Measurements from ENCODE around the gene NUCB2.

NUCB2 gene

DNA sequence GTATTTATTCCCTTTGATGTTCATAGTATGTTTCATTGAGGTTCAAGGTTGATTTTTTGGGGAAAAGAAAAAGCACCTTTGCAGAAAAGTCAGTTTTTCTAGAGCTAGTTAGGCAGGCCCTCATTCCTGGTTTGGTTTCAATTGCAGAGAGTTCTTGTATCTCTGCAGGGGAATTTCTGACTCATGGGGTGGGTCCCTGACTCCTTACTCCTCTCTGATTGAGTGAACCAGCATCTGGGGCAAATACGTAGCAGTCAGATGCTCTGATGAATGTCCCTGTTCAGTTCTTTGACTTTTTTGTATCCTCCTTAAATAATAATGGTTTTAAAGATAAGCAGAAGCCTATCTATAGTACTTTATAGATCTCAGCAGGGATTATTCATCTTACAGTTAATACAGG lies 67.4 kb downstream of the NUCB2 start:
- DNase-seq, result no peak

DNA sequence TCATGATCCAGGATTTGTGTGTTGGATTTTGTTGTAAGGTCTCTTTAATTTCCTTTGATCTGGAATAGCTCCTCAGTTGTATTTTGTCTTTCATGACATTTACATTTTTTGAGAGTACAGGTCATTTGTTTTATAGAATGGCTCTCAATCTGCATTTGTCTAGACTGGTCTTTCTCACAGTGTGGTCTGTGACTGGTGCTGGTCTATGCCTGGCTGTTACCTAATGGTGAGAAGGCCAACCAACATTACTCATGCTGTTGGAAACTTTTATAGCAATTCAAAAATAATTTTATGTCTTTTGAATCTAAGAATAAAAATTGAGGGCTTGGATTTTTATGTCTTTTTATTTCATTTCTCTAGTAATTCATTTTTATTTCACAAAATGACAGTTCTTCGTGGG lies 71.1 kb downstream of the NUCB2 start:
- DNase-seq, result no peak

- DNase-seq, result no peak
Observed at GRCh38 chr11:17350455-17351171, 74.1 kb downstream of the NUCB2 start.

DNA sequence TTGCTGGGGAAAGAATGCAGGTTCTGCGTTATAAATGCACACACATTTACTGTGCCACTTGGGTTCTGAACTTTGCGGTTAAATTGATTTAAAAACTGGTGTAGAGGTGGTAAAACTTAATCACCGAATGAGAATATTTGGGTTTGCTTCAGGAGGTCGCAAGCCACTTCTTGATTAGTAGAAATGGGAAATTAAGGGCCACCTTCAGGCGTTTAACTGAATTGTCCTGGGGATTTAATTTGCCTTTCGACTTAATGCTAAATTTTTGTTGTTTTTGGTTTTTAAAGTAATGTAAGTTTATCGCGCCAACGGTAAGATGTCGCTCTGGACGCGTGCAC lies 74.6 kb downstream of the NUCB2 start:
- DNase-seq, result no peak

DNA sequence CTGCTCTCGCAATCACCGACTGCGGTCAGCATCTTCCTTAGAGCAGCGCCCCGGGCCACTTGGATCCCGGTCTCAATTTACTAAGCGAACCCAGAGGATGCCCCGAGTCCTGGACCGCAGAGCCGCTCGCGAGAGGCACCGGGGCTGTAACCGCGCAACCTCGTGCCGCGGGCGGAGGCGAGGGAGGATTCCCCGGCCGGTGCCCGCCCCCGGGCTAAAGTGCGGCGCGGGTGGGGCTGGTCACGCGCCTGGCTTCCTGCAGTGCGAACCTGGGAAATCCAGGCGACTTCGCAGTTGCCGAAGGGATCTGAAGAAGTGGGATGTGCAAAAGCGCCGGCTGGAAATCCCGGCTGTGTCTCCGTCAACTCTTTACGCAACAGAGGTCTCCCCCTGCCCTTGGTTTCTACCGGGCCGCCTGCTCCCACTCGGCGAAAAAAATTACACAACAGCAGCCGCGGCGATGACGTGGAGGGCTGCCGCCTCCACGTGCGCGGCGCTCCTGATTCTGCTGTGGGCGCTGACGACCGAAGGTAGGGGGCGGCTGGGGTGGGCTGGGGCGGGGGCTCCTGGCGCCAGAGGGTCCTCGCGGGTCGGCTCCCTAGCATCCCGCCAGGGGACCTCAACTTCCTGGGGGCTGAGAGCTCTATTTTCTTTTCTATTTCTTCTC lies 75.1 kb downstream of the NUCB2 start, which contains the start of gene NCR3LG1:
Gene NCR3LG1 (plus strand): TSS at position 291 of the 667 bp plus-strand sequence. CDS start 170 bp downstream, at position 461.
- peak; percentile 53 for DNase-seq

DNA sequence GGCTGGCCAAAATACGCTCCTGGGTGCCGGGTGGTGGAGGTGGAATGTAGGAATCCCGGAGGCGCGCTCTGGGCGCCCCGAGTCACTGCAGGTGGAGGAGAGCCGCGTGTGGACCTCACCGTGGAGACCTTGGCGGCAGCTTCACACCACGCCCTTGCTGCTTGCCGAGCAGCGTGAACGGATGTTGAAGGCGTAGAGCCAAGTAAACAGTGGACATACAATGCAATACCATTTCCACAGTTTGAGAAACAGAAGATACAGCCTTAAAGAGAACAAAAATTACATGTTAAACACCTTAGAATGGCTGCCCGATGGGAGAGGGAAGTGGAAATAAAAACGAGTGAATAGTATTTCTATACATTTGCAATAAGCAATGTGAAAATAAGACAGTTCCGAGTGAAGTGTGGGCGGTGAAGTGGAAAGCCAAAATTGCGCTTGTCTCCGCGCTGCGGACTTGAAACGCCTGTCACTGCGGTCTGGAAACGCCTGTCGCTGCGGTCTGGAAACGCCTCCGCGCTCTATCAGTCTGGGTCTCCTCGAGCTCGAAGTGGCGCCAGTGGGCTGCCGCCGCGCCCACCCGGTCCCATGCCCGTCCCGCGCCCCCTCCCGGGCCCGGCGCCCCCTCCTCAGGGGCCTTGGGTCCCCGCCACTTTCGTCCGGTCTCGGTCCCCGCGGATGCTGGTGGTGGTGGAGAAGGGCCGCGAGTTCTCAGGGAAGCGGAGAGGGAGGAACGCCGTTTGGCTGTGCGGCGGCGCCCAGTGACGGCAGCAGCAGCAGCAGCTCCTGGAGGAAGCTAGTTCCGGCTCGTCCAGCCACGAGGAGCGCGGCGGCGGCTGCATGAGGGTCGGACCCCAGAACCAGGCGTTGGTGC lies 76.6 kb downstream of the NUCB2 start:
- DNase-seq, result peak; percentile 32

- DNase-seq, result no peak
Observed at GRCh38 chr11:17353821-17354600, 77.5 kb downstream of the NUCB2 start.

- peak; percentile 67 for DNase-seq
Observed at GRCh38 chr11:17354601-17354991, 78.1 kb downstream of the NUCB2 start.

DNA sequence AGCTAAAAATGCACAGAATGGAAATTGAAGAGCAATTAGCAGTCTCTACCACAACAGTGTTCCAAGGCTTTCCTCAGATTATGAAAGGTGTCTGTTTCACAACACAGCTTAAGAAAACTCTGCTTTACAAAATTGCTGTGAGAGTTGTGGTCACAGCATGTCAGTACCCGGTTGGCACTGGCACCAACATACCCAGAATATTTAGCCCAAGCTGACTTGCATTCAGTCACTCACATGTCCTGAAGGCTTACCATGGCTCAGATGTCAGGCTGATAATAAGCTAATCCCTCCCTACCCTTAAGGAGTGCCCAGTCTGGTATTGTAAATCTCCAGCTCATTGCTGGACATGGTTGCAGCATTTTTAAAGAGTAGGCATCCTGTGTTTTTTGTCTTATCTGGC lies 90.0 kb downstream of the NUCB2 start:
- no peak for DNase-seq

DNA sequence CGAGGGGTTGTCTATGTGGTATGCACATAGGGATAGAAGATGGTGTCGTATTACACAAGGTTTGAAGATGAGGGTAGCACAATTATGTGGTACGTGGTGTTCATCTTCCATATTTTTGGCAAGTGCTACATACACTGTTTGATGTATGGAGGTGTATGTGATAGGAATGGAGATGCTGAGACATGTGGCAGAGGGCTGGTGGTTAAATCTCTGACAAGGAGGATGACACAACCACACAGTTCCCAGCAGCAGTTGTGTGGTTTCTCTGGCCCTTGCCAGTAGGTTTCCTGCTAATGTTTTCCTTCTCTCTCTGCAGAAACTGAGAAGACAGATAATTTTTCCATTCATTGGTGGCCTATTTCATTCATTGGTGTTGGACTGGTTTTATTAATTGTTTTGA lies 92.0 kb downstream of the NUCB2 start:
- no peak for DNase-seq

DNA sequence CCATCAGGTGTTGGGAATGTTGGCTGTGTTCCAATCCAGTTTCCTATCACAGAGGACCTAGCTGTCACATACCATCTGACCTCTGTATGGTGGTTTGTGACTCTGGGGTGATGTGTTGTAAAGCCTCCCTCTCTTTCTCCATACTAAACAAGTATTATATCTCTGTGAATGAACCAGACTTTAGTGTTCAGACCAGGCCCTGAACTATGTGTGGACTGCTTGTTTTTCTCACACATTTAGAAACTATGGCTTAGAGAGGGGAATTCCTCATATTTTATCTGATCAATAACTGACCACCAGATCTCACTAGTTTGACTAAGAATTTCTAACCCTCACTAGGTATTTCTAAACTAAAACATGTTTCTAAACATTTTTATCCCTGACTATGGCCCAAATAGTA lies 92.6 kb downstream of the NUCB2 start:
- DNase-seq, result no peak

DNA sequence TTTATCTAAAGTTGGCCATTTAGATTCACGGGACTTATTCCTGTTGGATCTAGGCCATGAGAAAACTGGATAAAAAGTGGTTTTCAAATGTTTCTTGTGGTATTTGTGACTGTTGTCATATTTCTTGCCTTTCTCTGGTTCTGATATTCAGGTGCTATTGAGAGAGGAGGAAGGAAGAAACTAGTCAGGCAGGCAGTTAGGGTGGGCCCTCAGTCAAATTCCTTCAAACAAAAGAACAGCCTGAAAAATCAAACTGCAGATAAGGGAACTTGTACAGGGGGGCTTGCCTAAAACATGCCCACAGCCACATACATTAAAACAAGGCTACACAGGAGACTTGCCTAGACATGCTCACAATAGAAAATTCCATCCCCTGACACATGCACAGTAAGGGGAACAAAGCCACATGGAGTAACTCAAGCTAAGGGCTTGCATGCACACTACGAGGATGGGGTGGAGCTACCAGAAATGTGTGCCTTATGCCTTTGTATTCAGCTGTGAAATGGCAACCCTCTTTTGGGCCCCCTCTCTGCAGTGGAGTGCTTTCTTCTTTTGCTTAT lies 93.2 kb downstream of the NUCB2 start:
- DNase-seq, result no peak

DNA sequence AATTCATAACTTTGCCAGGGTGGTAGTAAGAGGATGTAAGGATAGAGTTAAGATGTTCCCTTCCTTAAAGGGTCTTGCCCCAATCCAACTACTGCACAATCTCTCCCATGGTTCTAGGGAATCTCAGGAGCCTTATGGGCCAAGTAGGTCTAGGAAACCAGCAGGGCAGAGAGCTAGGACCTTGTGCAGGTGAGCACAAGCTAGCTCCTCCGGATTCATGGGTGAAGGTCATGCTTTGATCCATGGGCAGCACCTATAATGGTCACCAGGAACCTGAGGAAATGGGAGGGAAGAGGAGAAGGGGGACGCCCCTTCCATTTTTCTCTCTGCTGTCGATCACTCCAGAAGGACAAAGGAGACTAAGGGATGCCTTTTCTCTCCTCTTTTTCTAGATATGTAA lies 95.1 kb downstream of the NUCB2 start:
- no peak for DNase-seq

GRCh38 chr11:17375547-17375946 lies 99.0 kb downstream of the NUCB2 start:
- no peak for DNase-seq

DNA sequence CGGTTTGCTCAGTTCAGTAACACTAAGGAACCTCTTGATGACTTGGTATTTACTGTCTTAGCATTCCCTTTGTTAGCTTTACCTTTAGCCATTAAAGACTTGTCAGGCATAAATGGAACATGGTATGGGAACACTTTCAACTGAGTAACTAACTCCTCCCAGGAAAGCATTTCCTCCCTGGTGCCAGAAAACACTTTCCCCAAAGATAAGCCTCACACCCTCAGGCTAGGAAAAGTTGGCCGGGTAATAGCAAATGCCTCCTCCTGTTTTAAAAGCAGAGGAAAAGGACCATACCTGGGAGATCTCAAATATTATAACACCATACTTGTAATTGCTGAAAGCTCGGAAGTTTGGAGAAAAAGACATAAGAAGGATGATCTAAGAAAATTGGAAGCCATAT lies 100.0 kb downstream of the NUCB2 start:
- no peak for DNase-seq

- DNase-seq, result no peak
Observed at GRCh38 chr11:17378655-17379054, 102.1 kb downstream of the NUCB2 start.

GRCh38 chr11:17379383-17380180 lies 103.0 kb downstream of the NUCB2 start:
- DNase-seq, result no peak

- DNase-seq, result no peak
Observed at GRCh38 chr11:17381156-17381555, 104.6 kb downstream of the NUCB2 start.

All from activated gamma-delta T cell treated with Interleukin-2 at 50 U/mL for 16 hours (primary cell).